NCI-H2196 treated with DMSO at 0.1 percent for 48 hours (cell line): ENCODE data around the gene SYT8.

Source experiments
- DNase-seq: peaks from one replicate; lab custom pipeline; 2025; ENCODE audit not compliant: unreplicated experiment; lab: John Stamatoyannopoulos, UW

SYT8 gene

GRCh38 chr11:1831338-1832210, 3.2 kb upstream of the SYT8 start:
- no peak for DNase-seq

GRCh38 chr11:1832211-1832919, 2.4 kb upstream of the SYT8 start:
- DNase-seq = no peak

- no peak for DNase-seq
These were observed 1.9 kb upstream of the SYT8 start for GRCh38 chr11:1832920-1833295.

GRCh38 chr11:1834062-1834610, 654 bp upstream of the SYT8 start:
- DNase-seq = peak; percentile 78

GRCh38 chr11:1835671-1836010, 851 bp downstream of the SYT8 start:
- no peak for DNase-seq

GRCh38 chr11:1836011-1836945, 1.5 kb downstream of the SYT8 start:
- DNase-seq = no peak

GRCh38 chr11:1837171-1838076, 2.6 kb downstream of the SYT8 start:
- DNase-seq = no peak

GRCh38 chr11:1838077-1838425, 3.3 kb downstream of the SYT8 start:
- DNase-seq = no peak

GRCh38 chr11:1838426-1839144, 3.8 kb downstream of the SYT8 start, which contains the start of gene TNNI2:
Gene TNNI2 (plus strand): TSS chr11:1838981. CDS start chr11:1839697, 716 bp downstream.
- DNase-seq = no peak

- DNase-seq = no peak
These were observed 4.6 kb downstream of the SYT8 start for GRCh38 chr11:1839204-1839923.

- no peak for DNase-seq
These were observed 5.4 kb downstream of the SYT8 start for GRCh38 chr11:1839924-1840779.

GRCh38 chr11:1840780-1841480, 6.1 kb downstream of the SYT8 start:
- DNase-seq = no peak

- DNase-seq = no peak
These were observed 6.8 kb downstream of the SYT8 start for GRCh38 chr11:1841511-1842148.

GRCh38 chr11:1842149-1843097, 7.6 kb downstream of the SYT8 start:
- no peak for DNase-seq

GRCh38 chr11:1843098-1843473, 8.3 kb downstream of the SYT8 start:
- no peak for DNase-seq

- no peak for DNase-seq
These were observed 9.0 kb downstream of the SYT8 start for GRCh38 chr11:1843796-1844195.
